Measurements from ENCODE around the gene DDX21. TPM values are rescaled to one million over a fixed set of nuclear protein-coding genes. Genes with fewer than 3 reads are reported as not detected.

Gene DDX21
- total and polyA plus RNA-seq, 2 of the 13 experiments (the other 11 are each of a cell fraction or from before 2014, with no cell fraction given): 52.5 to 147 TPM

GRCh38 chr10:68955832-68956532, at the start of gene DDX21 (continued):
- TF ChIP-seq KLF13 (CRISPR knock-in tag; IDR thresholded peaks at IDR 0.05) (no peak), ZNF629 (CRISPR knock-in tag; conservative IDR thresholded peaks at IDR 0.05) (0 out of 2 replicates have a peak, but pooled peaks have one; percentile 5), SMAD1 (CRISPR knock-in tag; IDR thresholded peaks at IDR 0.05; ENCODE audit: borderline replicate concordance, low read depth) (peak; percentile 92), ZNF205 (CRISPR knock-in tag; IDR thresholded peaks at IDR 0.05) (0 out of 2 replicates have a peak, but pooled peaks have one; percentile 49), PREB (CRISPR knock-in tag; IDR thresholded peaks at IDR 0.05) (no peak), CC2D1A (CRISPR knock-in tag; IDR thresholded peaks at IDR 0.05) (0 out of 2 replicates have a peak, but pooled peaks have one; percentile 19), ZNF567 (CRISPR knock-in tag; IDR thresholded peaks at IDR 0.05; ENCODE audit: borderline replicate concordance) (peak; percentile 35; the same call in 1 of the 2 replicates), SP140L (CRISPR knock-in tag; IDR thresholded peaks at IDR 0.05; ENCODE audit: borderline replicate concordance) (peak; percentile 52; the same call in 1 of the 2 replicates), ZNF576 (CRISPR knock-in tag; IDR thresholded peaks at IDR 0.05) (0 out of 2 replicates have a peak, but pooled peaks have one; percentile 69), HNRNPLL (IDR thresholded peaks at IDR 0.05; ENCODE audit: low read depth, low read length, poor library complexity, severe bottlenecking) (peak; percentile 90), ZNF501 (CRISPR knock-in tag; IDR thresholded peaks at IDR 0.05) (peak; percentile 96), ZIK1 (CRISPR knock-in tag; IDR thresholded peaks at IDR 0.05; ENCODE audit: borderline replicate concordance, low read depth) (no peak), ZNF343 (CRISPR knock-in tag; IDR thresholded peaks at IDR 0.05) (no peak; the same call in 1 of the 2 replicates), CREM (IDR thresholded peaks at IDR 0.05) (peak; percentile 95), CREM (CRISPR knock-in tag; IDR thresholded peaks at IDR 0.05) (0 out of 2 replicates have a peak, but pooled peaks have one; percentile 57), THAP9 (CRISPR knock-in tag; IDR thresholded peaks at IDR 0.05; ENCODE audit: borderline replicate concordance) (peak; percentile 84), ELF1 (CRISPR knock-in tag; IDR thresholded peaks at IDR 0.05) (peak; percentile 98), ZNF550 (CRISPR knock-in tag; IDR thresholded peaks at IDR 0.05; ENCODE audit: borderline replicate concordance) (peak; percentile 70; the same call in 1 of the 2 replicates), ZSCAN9 (CRISPR knock-in tag; IDR thresholded peaks at IDR 0.05; ENCODE audit: borderline replicate concordance) (peak; percentile 75; the same call in 1 of the 2 replicates), POLR2A (IDR thresholded peaks at IDR 0.05; ENCODE audit: insufficient read depth in 1 of 2, low read depth in 2 of 2, low read length in 2 of 2) (peak; percentile 86 to 87), ZNF18 (CRISPR knock-in tag; IDR thresholded peaks at IDR 0.05; ENCODE audit: insufficient replicate concordance) (peak; percentile 43)
- TF ChIP-seq, protein P1, sequence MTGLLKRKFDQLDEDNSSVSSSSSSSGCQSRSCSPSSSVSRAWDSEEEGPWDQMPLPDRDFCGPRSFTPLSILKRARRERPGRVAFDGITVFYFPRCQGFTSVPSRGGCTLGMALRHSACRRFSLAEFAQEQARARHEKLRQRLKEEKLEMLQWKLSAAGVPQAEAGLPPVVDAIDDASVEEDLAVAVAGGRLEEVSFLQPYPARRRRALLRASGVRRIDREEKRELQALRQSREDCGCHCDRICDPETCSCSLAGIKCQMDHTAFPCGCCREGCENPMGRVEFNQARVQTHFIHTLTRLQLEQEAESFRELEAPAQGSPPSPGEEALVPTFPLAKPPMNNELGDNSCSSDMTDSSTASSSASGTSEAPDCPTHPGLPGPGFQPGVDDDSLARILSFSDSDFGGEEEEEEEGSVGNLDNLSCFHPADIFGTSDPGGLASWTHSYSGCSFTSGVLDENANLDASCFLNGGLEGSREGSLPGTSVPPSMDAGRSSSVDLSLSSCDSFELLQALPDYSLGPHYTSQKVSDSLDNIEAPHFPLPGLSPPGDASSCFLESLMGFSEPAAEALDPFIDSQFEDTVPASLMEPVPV (CRISPR knock-in tag; IDR thresholded peaks at IDR 0.05): peak; percentile 70

All from HepG2 (cell line).